Measurements from ENCODE around the gene EGFL6. TPM values are rescaled to one million over a fixed set of nuclear protein-coding genes. Genes with fewer than 3 reads are reported as not detected.

The EGFL6 gene
- total RNA-seq, 2 experiments from 2014 or later: 0.19 to 0.21 TPM

DNA sequence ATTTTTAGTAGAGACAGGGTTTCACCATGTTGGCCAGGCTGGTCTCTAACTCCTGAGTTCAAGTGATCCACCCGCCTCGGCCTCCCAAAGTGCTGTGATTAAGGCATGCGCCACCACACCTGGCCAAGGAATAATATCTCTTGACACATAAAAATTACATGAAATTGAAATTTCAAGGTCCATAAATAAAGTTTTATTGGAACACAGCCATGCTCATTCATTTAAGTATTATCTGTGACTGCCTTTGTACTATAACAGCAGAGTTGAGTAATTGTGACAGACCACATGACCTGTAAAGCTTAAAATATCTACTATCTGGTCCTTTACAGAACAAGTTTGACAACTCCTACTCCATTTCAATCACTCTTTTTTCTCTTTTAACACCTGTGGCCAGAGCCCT is 17.8 kb upstream of the EGFL6 start:
- DNase-seq (no peak), ATAC-seq (no peak)
- H3K9me3 Mint-ChIP-seq (ENCODE audit: low read depth): no peaks in the 10 kb centered on the region
- H3K4me1 Mint-ChIP-seq: peaks cover 10% of the 10 kb centered on the region
- H3K27me3 Mint-ChIP-seq: peaks cover 15% of the 10 kb centered on the region
- H3K4me3 Mint-ChIP-seq: no peak overlapping the region
- ChIA-PET CTCF (interaction anchor here (0.9 to 2.4 kb wide), 2 partner anchors 26 to 45 kb away, joined by 3 to 5 read pairs; no protein-coding TSS in a partner anchor), POLR2A (no interaction called here)
- no peaks in the 10 kb centered on the region for H3K36me3 Mint-ChIP-seq (ENCODE audit: low read depth)
- intact Hi-C loops (cut with DNase I, micrococcal nuclease): loop anchor here in 1 of 2 experiments (5.0 kb wide), 1 partner anchor 96 kb away; no protein-coding TSS in a partner anchor
- H3K27ac Mint-ChIP-seq: no peak overlapping the region

DNA sequence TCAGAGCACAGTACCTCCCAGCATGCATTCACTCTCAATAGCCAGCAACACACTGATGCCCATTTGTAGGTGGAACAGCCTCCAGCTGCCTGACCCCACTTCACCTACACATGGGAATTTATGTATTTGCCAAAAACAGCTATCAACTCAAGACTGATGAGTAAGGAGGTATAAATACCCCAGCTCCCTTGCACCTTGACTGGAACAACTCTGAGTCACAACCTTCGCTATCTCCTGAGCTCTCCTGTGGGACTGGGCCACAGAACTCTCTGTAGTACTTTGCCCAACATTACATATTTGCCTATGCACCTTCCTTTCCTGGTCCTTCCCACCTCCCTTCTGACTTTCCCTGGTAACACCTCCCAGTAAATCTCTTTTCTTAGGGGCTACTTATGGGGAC is 16.5 kb upstream of the EGFL6 start:
- H3K4me3 Mint-ChIP-seq: no peak overlapping the region
- no peak for ATAC-seq
- H3K27ac Mint-ChIP-seq: no peak overlapping the region
- H3K4me1 Mint-ChIP-seq: peaks cover 10% of the 10 kb centered on the region
- DNase-seq: no peak
- ChIA-PET CTCF (interaction anchor here (0.8 to 2.4 kb wide), 3 partner anchors 46 to 93 kb away, joined by 3 to 5 read pairs (median 3); no protein-coding TSS in a partner anchor), POLR2A (no interaction called here)
- no peaks in the 10 kb centered on the region for H3K36me3 Mint-ChIP-seq (ENCODE audit: low read depth)
- H3K27me3 Mint-ChIP-seq: peaks cover 14% of the 10 kb centered on the region
- no peaks in the 10 kb centered on the region for H3K9me3 Mint-ChIP-seq (ENCODE audit: low read depth)
- intact Hi-C loops (cut with DNase I, micrococcal nuclease): loop anchor here in 1 of 2 experiments (5.0 kb wide), 1 partner anchor 94 kb away; no protein-coding TSS in a partner anchor

DNA sequence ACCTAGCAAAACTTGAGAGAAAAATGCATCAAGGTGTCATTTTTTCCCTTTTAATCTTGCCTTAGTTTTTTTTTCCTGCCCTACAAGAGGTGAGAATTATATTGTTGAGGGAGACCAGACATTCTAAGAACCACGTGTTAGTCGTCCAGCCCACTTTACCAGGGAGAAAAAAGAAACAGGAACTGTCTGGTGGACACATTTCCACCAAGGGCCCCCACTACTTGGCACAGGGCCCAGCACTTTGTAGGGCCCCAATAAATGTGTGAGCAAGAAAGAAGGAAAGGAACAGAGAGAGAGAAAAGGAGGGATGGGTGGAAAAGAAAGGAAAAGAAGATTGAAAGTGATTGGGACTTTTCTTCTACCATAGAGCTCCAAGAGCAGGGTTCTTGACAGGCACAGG is 3.9 kb upstream of the EGFL6 start:
- Mint-ChIP-seq H3K9me3 (ENCODE audit: low read depth) (no peaks in the 10 kb centered on the region), H3K27me3 (peaks cover 28% of the 10 kb centered on the region), H3K4me1 (peaks cover 7% of the 10 kb centered on the region), H3K4me3 (no peak overlapping the region), H3K27ac (no peak overlapping the region), H3K36me3 (ENCODE audit: low read depth) (no peaks in the 10 kb centered on the region)
- CTCF ChIA-PET: no interaction called here
- intact Hi-C loops (cut with DNase I, micrococcal nuclease): no loop called here
- DNase-seq (no peak), ATAC-seq (no peak)
- POLR2A ChIA-PET: no interaction called here

DNA sequence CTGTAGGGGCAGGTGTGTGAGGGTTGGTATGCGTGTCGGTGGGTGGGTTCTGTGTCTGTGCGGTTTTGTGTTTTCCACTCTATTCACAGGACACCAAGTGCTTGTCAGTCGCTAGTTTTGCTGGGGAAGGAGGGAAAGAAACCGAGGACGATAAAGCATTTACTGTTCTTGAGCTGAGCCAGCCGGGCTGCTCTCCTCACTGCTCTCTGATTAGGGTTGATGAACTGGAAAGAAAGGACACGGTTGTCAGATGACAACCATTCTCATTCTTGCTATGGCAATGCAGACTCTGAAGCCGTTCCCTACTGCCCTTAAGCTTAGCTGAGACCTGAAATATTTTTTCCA is 832 bp downstream of the EGFL6 start:
- ChIA-PET CTCF (no interaction called here), POLR2A (no interaction called here)
- ATAC-seq (no peak), DNase-seq (no peak)
- intact Hi-C loops (cut with DNase I, micrococcal nuclease): no loop called here
- H3K4me1 Mint-ChIP-seq: peaks cover 11% of the 10 kb centered on the region
- H3K4me3 Mint-ChIP-seq: no peak overlapping the region
- H3K27me3 Mint-ChIP-seq: peaks cover 34% of the 10 kb centered on the region
- no peak overlapping the region for H3K27ac Mint-ChIP-seq
- H3K9me3 Mint-ChIP-seq (ENCODE audit: low read depth): no peaks in the 10 kb centered on the region
- no peaks in the 10 kb centered on the region for H3K36me3 Mint-ChIP-seq (ENCODE audit: low read depth)

DNA sequence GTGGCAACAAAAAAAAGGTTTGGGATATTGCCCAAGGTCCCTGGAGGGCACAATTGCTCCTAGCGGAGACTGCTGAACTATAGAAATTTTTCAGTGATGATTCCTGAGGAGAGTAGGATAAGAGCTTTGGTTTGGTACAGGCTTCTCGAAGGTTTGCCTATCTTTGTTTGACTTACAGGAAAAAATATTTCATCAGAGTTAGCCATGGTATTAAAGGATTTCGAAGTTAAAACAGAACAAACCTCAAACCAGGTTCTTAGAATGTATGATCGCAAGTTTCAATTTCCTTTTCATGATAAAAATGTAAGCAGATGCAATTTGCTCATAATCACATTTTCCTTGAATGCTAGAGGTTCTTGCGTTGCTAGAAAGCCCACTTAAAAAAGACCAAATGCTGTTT is 1.7 kb downstream of the EGFL6 start:
- H3K36me3 Mint-ChIP-seq (ENCODE audit: low read depth): no peaks in the 10 kb centered on the region
- no peak for ATAC-seq
- CTCF ChIA-PET: no interaction called here
- peaks cover 11% of the 10 kb centered on the region for H3K4me1 Mint-ChIP-seq
- no peaks in the 10 kb centered on the region for H3K9me3 Mint-ChIP-seq (ENCODE audit: low read depth)
- H3K4me3 Mint-ChIP-seq: no peak overlapping the region
- intact Hi-C loops (cut with DNase I, micrococcal nuclease): no loop called here
- no peak for DNase-seq
- H3K27ac Mint-ChIP-seq: no peak overlapping the region
- POLR2A ChIA-PET: no interaction called here
- peaks cover 30% of the 10 kb centered on the region for H3K27me3 Mint-ChIP-seq

DNA sequence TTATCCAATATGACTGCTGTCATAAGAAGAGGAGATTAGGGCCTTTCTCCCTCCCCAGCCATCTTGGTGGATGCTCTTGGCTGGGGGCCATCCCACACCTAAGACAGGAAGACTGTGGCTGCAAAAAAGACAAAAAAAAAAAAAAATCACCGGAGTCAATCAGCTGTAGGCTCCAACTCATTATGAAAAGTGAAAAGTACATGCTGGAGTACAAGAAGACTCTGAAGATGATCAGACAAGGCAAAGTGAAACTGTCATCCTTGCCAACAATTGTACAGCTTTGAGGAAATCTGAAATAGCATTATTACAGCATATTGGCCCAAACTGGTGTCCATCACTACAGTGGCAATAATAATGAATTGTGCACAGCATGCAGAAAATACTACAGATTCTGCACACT is 5.2 kb downstream of the EGFL6 start:
- ATAC-seq: peak; percentile 30
- H3K36me3 Mint-ChIP-seq (ENCODE audit: low read depth): no peaks in the 10 kb centered on the region
- H3K4me1 Mint-ChIP-seq: peaks cover 11% of the 10 kb centered on the region
- peaks cover 18% of the 10 kb centered on the region for H3K27me3 Mint-ChIP-seq
- DNase-seq: no peak
- intact Hi-C loops (cut with DNase I, micrococcal nuclease): loop anchor here in 1 of 2 experiments (2.0 kb wide), 1 partner anchor 28 kb away; no protein-coding TSS in a partner anchor
- no peak overlapping the region for H3K4me3 Mint-ChIP-seq
- POLR2A ChIA-PET: no interaction called here
- CTCF ChIA-PET: no interaction called here
- no peak overlapping the region for H3K27ac Mint-ChIP-seq
- no peaks in the 10 kb centered on the region for H3K9me3 Mint-ChIP-seq (ENCODE audit: low read depth)

DNA sequence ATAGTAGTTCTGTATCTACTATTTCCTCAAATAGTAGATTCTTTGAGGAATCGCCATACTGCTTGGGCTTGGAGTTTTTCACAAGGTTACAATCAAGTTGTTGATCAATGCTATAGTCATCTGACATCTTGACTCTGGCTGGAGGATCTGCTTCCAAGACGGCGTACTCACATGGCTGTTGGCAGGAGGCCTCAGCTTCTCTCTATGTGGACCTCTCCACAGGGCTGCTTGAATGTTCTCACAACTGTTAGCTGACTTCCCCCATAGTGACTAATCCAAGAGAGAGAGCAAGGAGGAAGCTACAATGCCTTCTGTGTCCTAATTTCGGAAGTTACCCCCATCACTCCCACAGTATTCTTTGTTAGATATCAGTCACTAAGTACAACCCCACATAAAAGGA is 10.3 kb downstream of the EGFL6 start:
- Mint-ChIP-seq H3K4me1 (no peaks in the 10 kb centered on the region), H3K4me3 (no peak overlapping the region), H3K27me3 (peaks cover 15% of the 10 kb centered on the region), H3K36me3 (ENCODE audit: low read depth) (no peaks in the 10 kb centered on the region), H3K27ac (no peak overlapping the region), H3K9me3 (ENCODE audit: low read depth) (no peaks in the 10 kb centered on the region)
- POLR2A ChIA-PET: no interaction called here
- ATAC-seq (no peak), DNase-seq (no peak)
- CTCF ChIA-PET: no interaction called here
- intact Hi-C loops (cut with DNase I, micrococcal nuclease): no loop called here

DNA sequence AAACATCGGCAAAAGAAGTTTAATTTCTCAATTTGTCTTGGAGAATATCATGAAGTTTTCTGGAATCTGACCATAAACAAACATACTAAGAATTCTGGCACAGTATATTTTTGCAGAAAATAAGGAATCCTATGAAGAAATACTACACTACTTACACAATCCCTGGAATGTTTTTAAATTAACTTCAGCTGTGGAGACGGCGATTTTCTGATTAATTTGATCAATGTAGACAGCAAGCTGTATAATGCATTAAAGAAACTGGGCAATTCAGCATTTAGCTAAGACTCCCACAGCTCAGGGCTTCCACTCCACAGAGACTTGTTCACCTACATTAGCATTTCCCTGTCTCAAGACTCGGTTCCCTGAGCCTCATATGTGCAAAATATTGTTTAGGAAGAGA is 12.2 kb downstream of the EGFL6 start:
- Mint-ChIP-seq H3K4me1 (no peaks in the 10 kb centered on the region), H3K36me3 (ENCODE audit: low read depth) (no peaks in the 10 kb centered on the region), H3K27ac (no peak overlapping the region), H3K4me3 (no peak overlapping the region), H3K9me3 (ENCODE audit: low read depth) (no peaks in the 10 kb centered on the region), H3K27me3 (peaks cover 15% of the 10 kb centered on the region)
- intact Hi-C loops (cut with DNase I, micrococcal nuclease): no loop called here
- ChIA-PET POLR2A (no interaction called here), CTCF (no interaction called here)
- no peak for ATAC-seq
- no peak for DNase-seq

DNA sequence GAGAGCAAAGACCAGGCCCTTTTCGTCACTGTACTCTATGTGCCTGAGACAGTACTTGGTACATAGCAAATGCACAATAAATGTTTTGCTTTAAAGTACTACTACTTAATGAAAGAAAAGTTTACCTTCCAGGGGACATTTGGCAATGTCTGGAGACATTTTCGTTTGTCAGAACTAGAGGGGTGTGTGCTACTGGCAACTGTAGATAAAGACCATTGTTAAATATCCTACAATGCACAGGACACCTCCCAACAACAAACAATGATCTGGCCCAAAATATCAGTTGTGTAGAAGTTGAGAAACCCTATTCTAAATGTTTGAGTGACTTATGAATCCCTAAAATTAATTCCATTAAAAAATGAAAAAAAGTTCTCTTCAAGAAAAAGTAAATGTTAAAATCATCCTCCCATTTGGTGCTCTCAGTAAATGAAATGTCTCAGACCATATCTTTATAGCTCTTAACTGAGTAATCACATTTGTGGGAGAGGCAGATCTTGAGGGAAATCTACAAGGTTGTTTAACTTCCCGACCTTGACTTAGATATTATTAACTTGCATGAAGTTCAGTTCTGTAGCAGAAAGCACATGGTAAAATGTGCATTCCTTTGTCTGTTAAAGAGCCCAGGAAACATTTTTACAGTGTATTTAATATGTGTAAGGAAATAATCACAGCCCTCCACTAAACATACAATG is 18.5 kb downstream of the EGFL6 start:
- ATAC-seq (no peak), DNase-seq (no peak)
- Mint-ChIP-seq H3K4me3 (no peak overlapping the region), H3K4me1 (no peaks in the 10 kb centered on the region), H3K9me3 (ENCODE audit: low read depth) (no peaks in the 10 kb centered on the region), H3K27ac (no peak overlapping the region), H3K27me3 (peaks cover 8% of the 10 kb centered on the region), H3K36me3 (ENCODE audit: low read depth) (no peaks in the 10 kb centered on the region)
- CTCF ChIA-PET: no interaction called here
- intact Hi-C loops (cut with DNase I, micrococcal nuclease): no loop called here
- POLR2A ChIA-PET: no interaction called here

DNA sequence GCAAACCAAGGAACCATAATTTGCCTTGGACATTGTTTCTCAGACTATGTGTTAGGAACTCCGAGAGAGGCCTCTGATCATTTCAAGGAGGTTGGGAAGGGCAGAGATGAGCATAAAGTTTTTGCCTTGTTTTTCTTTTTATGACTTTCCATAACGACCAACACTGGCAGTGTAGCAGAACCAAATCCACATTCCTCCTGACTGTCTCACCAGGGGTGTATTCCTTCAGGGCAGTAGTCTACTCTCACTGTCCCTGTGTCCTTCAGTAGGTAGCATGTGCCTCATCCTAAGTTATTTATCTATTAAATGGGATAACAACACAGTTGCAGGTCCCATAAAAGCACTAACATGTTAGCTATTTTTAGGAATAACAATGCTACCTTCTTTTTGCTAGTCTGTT is 20.8 kb downstream of the EGFL6 start:
- POLR2A ChIA-PET: no interaction called here
- ATAC-seq (no peak), DNase-seq (no peak)
- no peaks in the 10 kb centered on the region for H3K9me3 Mint-ChIP-seq (ENCODE audit: low read depth)
- H3K36me3 Mint-ChIP-seq (ENCODE audit: low read depth): no peaks in the 10 kb centered on the region
- no peak overlapping the region for H3K4me3 Mint-ChIP-seq
- H3K27ac Mint-ChIP-seq: no peak overlapping the region
- intact Hi-C loops (cut with DNase I, micrococcal nuclease): no loop called here
- H3K4me1 Mint-ChIP-seq: no peaks in the 10 kb centered on the region
- CTCF ChIA-PET: no interaction called here
- peaks cover 7% of the 10 kb centered on the region for H3K27me3 Mint-ChIP-seq

DNA sequence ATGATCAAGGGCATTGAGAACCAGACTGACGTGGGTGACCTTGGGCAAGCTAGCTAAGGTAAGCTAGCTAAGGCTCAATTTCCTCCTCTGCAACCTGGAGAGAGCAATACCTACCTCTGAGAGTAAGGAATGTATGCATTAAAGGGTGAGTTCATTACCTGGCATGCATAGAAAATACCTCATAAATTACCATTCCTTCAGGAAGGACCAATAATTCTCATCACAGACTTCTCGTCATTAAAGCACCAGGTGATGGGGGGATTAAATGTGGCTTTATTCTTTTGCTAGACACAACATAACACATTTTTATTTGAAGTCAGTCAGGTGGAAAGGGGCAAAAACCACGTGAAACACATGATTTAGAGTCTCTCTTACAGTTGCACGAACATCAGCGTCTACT is 21.5 kb downstream of the EGFL6 start:
- H3K9me3 Mint-ChIP-seq (ENCODE audit: low read depth): no peaks in the 10 kb centered on the region
- peaks cover 7% of the 10 kb centered on the region for H3K27me3 Mint-ChIP-seq
- ChIA-PET CTCF (no interaction called here), POLR2A (no interaction called here)
- H3K27ac Mint-ChIP-seq: no peak overlapping the region
- no peak overlapping the region for H3K4me3 Mint-ChIP-seq
- intact Hi-C loops (cut with DNase I, micrococcal nuclease): no loop called here
- no peaks in the 10 kb centered on the region for H3K4me1 Mint-ChIP-seq
- no peak for DNase-seq
- ATAC-seq: no peak
- H3K36me3 Mint-ChIP-seq (ENCODE audit: low read depth): no peaks in the 10 kb centered on the region

DNA sequence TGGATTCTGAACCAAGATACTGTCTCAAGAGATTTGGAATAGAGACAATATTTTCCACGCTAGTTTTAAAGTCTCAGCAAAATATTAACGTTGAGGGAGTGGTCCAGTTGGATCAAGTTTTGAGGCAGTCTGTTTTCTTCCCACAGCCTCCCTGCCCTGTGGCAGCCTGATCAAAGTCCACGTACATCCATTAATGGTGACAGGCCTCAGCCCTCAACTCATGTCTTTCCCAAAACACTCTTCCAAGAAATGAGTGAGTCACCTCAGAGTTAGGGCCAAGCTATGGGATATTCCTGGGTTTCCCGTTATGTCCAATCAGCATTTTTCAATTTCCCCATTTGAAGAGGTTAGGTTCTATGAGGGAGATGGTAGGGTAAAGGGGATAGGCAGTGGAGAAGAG is 28.5 kb downstream of the EGFL6 start:
- H3K9me3 Mint-ChIP-seq (ENCODE audit: low read depth): no peaks in the 10 kb centered on the region
- H3K36me3 Mint-ChIP-seq (ENCODE audit: low read depth): no peaks in the 10 kb centered on the region
- H3K4me3 Mint-ChIP-seq: no peak overlapping the region
- ChIA-PET CTCF (no interaction called here), POLR2A (no interaction called here)
- ATAC-seq (no peak), DNase-seq (no peak)
- intact Hi-C loops (cut with DNase I, micrococcal nuclease): no loop called here
- peaks cover 4% of the 10 kb centered on the region for H3K27me3 Mint-ChIP-seq
- no peaks in the 10 kb centered on the region for H3K4me1 Mint-ChIP-seq
- H3K27ac Mint-ChIP-seq: no peak overlapping the region

DNA sequence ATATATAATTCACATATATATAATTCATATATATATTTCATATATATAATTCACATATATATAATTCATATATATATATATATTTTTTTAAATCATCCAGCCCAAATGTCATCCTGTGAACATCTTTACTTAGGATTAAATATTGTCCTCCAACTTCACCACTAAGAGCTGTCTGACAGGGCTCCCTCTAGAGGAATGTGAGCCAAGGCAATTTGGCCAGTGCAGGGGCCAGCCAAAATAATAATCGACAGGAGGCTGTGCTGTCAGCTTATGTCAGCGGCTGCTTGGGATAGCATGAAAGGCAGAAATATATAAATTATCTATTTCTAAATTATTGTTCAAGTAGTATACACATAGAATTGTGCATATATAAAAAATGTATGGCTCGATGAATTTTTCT is 29.5 kb downstream of the EGFL6 start:
- CTCF ChIA-PET: interaction anchor here (0.6 kb wide), 1 partner anchor 340 kb away, joined by 5 read pairs; no protein-coding TSS in a partner anchor
- no peaks in the 10 kb centered on the region for H3K4me1 Mint-ChIP-seq
- no peak overlapping the region for H3K27ac Mint-ChIP-seq
- H3K27me3 Mint-ChIP-seq: peaks cover 2% of the 10 kb centered on the region
- intact Hi-C loops (cut with DNase I, micrococcal nuclease): no loop called here
- no peaks in the 10 kb centered on the region for H3K36me3 Mint-ChIP-seq (ENCODE audit: low read depth)
- H3K4me3 Mint-ChIP-seq: no peak overlapping the region
- DNase-seq: no peak
- H3K9me3 Mint-ChIP-seq (ENCODE audit: low read depth): no peaks in the 10 kb centered on the region
- POLR2A ChIA-PET: no interaction called here
- ATAC-seq: no peak

Data from activated CD4-positive, alpha-beta T cell treated with anti-CD3 and anti-CD28 coated beads for 36 hours (primary cell).